ENCODE measurements around the gene RIC8A. TPM values are rescaled to one million over a fixed set of nuclear protein-coding genes. Genes with fewer than 3 reads are reported as not detected.

The RIC8A gene
- total and polyA plus RNA-seq, 2 of the 13 experiments (the other 11 are each of a cell fraction or from before 2014, with no cell fraction given), result 62.1 to 63.8 TPM

DNA sequence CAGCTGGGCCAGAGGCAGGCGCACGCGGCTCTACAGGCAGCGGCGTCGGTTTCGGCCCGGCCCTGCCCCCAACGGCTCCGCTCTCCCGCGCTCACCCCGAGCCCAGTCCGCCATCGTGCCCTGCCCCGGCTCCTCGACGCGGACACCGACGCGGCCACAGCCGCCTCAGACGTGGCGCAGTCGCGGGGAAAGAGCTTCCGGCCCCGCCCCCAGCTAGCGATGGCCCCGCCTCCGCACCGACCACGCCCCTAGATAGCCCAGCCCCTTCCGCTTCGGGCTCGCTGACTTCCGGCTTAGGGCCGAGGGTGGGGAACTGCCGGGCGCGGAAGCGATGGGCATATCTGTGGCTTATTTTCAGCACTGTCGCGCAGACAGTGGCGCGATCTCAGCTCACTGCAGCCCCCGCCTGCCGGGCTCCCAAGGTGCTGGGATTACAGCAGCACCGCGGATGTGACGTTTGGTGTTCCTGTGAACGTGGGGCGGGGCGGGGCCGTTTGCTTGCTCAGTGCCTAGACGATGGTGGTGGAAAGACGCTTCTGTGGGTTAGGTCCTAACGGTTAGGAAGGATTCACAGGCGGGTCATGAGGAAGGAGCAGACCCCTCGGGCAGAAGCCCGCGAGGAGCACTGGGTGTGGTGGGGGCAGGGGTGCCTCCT lies at the start of gene RIC8A, which contains the start of gene BET1L (continued):
- TF ChIP-seq, protein P1, sequence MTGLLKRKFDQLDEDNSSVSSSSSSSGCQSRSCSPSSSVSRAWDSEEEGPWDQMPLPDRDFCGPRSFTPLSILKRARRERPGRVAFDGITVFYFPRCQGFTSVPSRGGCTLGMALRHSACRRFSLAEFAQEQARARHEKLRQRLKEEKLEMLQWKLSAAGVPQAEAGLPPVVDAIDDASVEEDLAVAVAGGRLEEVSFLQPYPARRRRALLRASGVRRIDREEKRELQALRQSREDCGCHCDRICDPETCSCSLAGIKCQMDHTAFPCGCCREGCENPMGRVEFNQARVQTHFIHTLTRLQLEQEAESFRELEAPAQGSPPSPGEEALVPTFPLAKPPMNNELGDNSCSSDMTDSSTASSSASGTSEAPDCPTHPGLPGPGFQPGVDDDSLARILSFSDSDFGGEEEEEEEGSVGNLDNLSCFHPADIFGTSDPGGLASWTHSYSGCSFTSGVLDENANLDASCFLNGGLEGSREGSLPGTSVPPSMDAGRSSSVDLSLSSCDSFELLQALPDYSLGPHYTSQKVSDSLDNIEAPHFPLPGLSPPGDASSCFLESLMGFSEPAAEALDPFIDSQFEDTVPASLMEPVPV (CRISPR knock-in tag; IDR thresholded peaks at IDR 0.05), result 0 out of 2 replicates have a peak, but pooled peaks have one; percentile 52
- TF ChIP-seq ZNF17 (CRISPR knock-in tag; IDR thresholded peaks at IDR 0.05), result no peak
- TF ChIP-seq RARA (CRISPR knock-in tag; IDR thresholded peaks at IDR 0.05), result peak; percentile 53
- TF ChIP-seq, protein P2, sequence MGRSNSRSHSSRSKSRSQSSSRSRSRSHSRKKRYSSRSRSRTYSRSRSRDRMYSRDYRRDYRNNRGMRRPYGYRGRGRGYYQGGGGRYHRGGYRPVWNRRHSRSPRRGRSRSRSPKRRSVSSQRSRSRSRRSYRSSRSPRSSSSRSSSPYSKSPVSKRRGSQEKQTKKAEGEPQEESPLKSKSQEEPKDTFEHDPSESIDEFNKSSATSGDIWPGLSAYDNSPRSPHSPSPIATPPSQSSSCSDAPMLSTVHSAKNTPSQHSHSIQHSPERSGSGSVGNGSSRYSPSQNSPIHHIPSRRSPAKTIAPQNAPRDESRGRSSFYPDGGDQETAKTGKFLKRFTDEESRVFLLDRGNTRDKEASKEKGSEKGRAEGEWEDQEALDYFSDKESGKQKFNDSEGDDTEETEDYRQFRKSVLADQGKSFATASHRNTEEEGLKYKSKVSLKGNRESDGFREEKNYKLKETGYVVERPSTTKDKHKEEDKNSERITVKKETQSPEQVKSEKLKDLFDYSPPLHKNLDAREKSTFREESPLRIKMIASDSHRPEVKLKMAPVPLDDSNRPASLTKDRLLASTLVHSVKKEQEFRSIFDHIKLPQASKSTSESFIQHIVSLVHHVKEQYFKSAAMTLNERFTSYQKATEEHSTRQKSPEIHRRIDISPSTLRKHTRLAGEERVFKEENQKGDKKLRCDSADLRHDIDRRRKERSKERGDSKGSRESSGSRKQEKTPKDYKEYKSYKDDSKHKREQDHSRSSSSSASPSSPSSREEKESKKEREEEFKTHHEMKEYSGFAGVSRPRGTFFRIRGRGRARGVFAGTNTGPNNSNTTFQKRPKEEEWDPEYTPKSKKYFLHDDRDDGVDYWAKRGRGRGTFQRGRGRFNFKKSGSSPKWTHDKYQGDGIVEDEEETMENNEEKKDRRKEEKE (IDR thresholded peaks at IDR 0.05), result no peak
- TF ChIP-seq, protein P3, sequence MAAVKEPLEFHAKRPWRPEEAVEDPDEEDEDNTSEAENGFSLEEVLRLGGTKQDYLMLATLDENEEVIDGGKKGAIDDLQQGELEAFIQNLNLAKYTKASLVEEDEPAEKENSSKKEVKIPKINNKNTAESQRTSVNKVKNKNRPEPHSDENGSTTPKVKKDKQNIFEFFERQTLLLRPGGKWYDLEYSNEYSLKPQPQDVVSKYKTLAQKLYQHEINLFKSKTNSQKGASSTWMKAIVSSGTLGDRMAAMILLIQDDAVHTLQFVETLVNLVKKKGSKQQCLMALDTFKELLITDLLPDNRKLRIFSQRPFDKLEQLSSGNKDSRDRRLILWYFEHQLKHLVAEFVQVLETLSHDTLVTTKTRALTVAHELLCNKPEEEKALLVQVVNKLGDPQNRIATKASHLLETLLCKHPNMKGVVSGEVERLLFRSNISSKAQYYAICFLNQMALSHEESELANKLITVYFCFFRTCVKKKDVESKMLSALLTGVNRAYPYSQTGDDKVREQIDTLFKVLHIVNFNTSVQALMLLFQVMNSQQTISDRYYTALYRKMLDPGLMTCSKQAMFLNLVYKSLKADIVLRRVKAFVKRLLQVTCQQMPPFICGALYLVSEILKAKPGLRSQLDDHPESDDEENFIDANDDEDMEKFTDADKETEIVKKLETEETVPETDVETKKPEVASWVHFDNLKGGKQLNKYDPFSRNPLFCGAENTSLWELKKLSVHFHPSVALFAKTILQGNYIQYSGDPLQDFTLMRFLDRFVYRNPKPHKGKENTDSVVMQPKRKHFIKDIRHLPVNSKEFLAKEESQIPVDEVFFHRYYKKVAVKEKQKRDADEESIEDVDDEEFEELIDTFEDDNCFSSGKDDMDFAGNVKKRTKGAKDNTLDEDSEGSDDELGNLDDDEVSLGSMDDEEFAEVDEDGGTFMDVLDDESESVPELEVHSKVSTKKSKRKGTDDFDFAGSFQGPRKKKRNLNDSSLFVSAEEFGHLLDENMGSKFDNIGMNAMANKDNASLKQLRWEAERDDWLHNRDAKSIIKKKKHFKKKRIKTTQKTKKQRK (IDR thresholded peaks at IDR 0.05; ENCODE audit: low read length), result no peak
- no peak for TF ChIP-seq PTBP1 (IDR thresholded peaks at IDR 0.05; ENCODE audit: low read depth, low read length, poor library complexity, severe bottlenecking)
- no peak for TF ChIP-seq ZMAT5 (CRISPR knock-in tag; IDR thresholded peaks at IDR 0.05; ENCODE audit: borderline replicate concordance, low read depth)
- TF ChIP-seq PAWR (CRISPR knock-in tag; IDR thresholded peaks at IDR 0.05; ENCODE audit: borderline replicate concordance), result no peak
- peak; percentile 93 for TF ChIP-seq KAT8 (CRISPR knock-in tag; IDR thresholded peaks at IDR 0.05)
- peak; percentile 88 for TF ChIP-seq ZNF747 (CRISPR knock-in tag; IDR thresholded peaks at IDR 0.05; ENCODE audit: borderline replicate concordance)
- TF ChIP-seq ZNF883 (CRISPR knock-in tag; IDR thresholded peaks at IDR 0.05; ENCODE audit: not compliant biosample characterization), result peak; percentile 77
- peak; percentile 97 for TF ChIP-seq ZFX (CRISPR knock-in tag; IDR thresholded peaks at IDR 0.05; ENCODE audit: low read depth)
- 0 out of 2 replicates have a peak, but pooled peaks have one; percentile 12 for TF ChIP-seq ZNF180 (CRISPR knock-in tag; IDR thresholded peaks at IDR 0.05; ENCODE audit: borderline replicate concordance, low read depth)
- no peak for TF ChIP-seq SIX1 (CRISPR knock-in tag; IDR thresholded peaks at IDR 0.05; ENCODE audit: borderline replicate concordance)
- no peak for TF ChIP-seq NONO (IDR thresholded peaks at IDR 0.05)
- peak; percentile 64 for TF ChIP-seq NONO (CRISPR knock-in tag; conservative IDR thresholded peaks at IDR 0.05)
- TF ChIP-seq THRA (CRISPR knock-in tag; IDR thresholded peaks at IDR 0.05; ENCODE audit: borderline replicate concordance), result 0 out of 2 replicates have a peak, but pooled peaks have one; percentile 12
- peak; percentile 43; the same call in 1 of the 2 replicates for TF ChIP-seq ZNF709 (CRISPR knock-in tag; IDR thresholded peaks at IDR 0.05)
- TF ChIP-seq ZNF614 (CRISPR knock-in tag; IDR thresholded peaks at IDR 0.05; ENCODE audit: borderline replicate concordance), result peak; percentile 38; the same call in 1 of the 2 replicates
- peak; percentile 52 for TF ChIP-seq ZMYM4 (CRISPR knock-in tag; IDR thresholded peaks at IDR 0.05)
